NCI-H1694 treated with DMSO at 0.1 percent for 48 hours (cell line): ENCODE measurements around the gene TRIM50.
A peak's percentile ranks its signal among the peaks of the same experiment; 100 is the strongest.
"Not testable (repeated sequence)": the region's sequence is repeated elsewhere in the genome, so short reads cannot be mapped to it uniquely, and the experiment has no call there.

ENCODE experiments used
- DNase-seq: peaks from one replicate; lab custom pipeline; 2025; lab: John Stamatoyannopoulos, UW

Gene TRIM50

GRCh38 chr7:73314271-73314670 lies 13.6 kb downstream of the TRIM50 start:
- DNase-seq, result no peak

GRCh38 chr7:73313521-73313906 lies 14.4 kb downstream of the TRIM50 start:
- no peak for DNase-seq

GRCh38 chr7:73312831-73313520 lies 14.9 kb downstream of the TRIM50 start:
- no peak for DNase-seq

- not testable (repeated sequence) for DNase-seq
These were observed 16.5 kb downstream of the TRIM50 start for GRCh38 chr7:73311421-73311820.

GRCh38 chr7:73308665-73309214 lies 19.1 kb downstream of the TRIM50 start, which contains the start of gene NSUN5:
Gene NSUN5, minus strand, starts transcription at chr7:73308826. Its CDS starts 36 bp downstream, at chr7:73308790.
- peak; percentile 78 for DNase-seq

GRCh38 chr7:73308074-73308664 lies 19.7 kb downstream of the TRIM50 start:
- no peak for DNase-seq

GRCh38 chr7:73307436-73307835 lies 20.4 kb downstream of the TRIM50 start:
- no peak for DNase-seq

- not testable (repeated sequence) for DNase-seq
These were observed 23.1 kb downstream of the TRIM50 start for GRCh38 chr7:73304612-73305387.

- no peak for DNase-seq
These were observed 23.8 kb downstream of the TRIM50 start for GRCh38 chr7:73304071-73304470.

- DNase-seq, result no peak
These were observed 24.3 kb downstream of the TRIM50 start for GRCh38 chr7:73303546-73303945.

GRCh38 chr7:73302846-73303245 lies 25.0 kb downstream of the TRIM50 start:
- not testable (repeated sequence) for DNase-seq

- DNase-seq, result not testable (repeated sequence)
These were observed 26.8 kb downstream of the TRIM50 start for GRCh38 chr7:73301108-73301507.

- not testable (repeated sequence) for DNase-seq
These were observed 28.1 kb downstream of the TRIM50 start for GRCh38 chr7:73299812-73300211.

GRCh38 chr7:73297706-73298105 lies 30.2 kb downstream of the TRIM50 start:
- DNase-seq, result not testable (repeated sequence)

- DNase-seq, result not testable (repeated sequence)
These were observed 30.6 kb downstream of the TRIM50 start for GRCh38 chr7:73297235-73297634.

- not testable (repeated sequence) for DNase-seq
These were observed 50.7 kb downstream of the TRIM50 start for GRCh38 chr7:73277210-73277609.

GRCh38 chr7:73267813-73268212 lies 60.1 kb downstream of the TRIM50 start:
- DNase-seq, result not testable (repeated sequence)

- not testable (repeated sequence) for DNase-seq
These were observed 61.0 kb downstream of the TRIM50 start for GRCh38 chr7:73266719-73267368.
